SH-SY5Y (cell line): ENCODE data around the gene OSBPL9.

Experiments
- GATA2 ChIP-seq: IDR thresholded peaks from 2 replicates; pipeline ENCODE4 v1.6.1; 2011; ENCODE audit warnings: mild to moderate bottlenecking, low read depth, low read length
- GATA3 ChIP-seq: IDR thresholded peaks from 2 replicates; pipeline ENCODE4 v1.6.1; 2011; ENCODE audit warnings: low read depth, mild to moderate bottlenecking, low read length, moderate library complexity

- TF ChIP-seq GATA2: no peak
- no peak for TF ChIP-seq GATA3
Measured at GRCh38 chr1:51576085-51576444, 40.8 kb upstream of the OSBPL9 start.
